Measurements from ENCODE around the gene ROBO1.

DNA sequence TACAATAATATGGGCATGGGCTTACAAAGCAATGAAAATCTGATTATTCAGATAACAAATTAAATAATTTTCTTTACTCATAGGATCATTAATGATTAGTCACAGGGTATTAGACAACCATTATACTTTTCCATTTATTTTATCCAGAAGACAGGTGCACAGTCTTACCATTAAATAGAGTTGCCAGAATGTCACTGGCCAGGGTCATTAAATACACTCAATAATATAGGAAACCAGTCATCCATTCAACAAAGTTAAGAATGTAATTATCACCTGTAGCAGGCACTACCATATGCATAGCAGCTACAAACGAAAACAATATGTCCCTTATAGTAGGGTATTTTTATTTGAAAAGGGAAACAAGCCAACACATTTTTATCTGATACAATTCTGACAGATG, 16.1 kb downstream of the ROBO1 start:
- TF ChIP-seq, protein P1, sequence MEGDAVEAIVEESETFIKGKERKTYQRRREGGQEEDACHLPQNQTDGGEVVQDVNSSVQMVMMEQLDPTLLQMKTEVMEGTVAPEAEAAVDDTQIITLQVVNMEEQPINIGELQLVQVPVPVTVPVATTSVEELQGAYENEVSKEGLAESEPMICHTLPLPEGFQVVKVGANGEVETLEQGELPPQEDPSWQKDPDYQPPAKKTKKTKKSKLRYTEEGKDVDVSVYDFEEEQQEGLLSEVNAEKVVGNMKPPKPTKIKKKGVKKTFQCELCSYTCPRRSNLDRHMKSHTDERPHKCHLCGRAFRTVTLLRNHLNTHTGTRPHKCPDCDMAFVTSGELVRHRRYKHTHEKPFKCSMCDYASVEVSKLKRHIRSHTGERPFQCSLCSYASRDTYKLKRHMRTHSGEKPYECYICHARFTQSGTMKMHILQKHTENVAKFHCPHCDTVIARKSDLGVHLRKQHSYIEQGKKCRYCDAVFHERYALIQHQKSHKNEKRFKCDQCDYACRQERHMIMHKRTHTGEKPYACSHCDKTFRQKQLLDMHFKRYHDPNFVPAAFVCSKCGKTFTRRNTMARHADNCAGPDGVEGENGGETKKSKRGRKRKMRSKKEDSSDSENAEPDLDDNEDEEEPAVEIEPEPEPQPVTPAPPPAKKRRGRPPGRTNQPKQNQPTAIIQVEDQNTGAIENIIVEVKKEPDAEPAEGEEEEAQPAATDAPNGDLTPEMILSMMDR (IDR thresholded peaks at IDR 0.05), result no peak
- TF ChIP-seq POLR2A (IDR thresholded peaks at IDR 0.05) (no peak), POLR2AphosphoS5 (IDR thresholded peaks at IDR 0.05; ENCODE audit: insufficient read depth in 1 of 2, low read depth in 1 of 2) (no peak)

Measured in vagina (tissue), 2 donors.